HG02571 (cell line): ENCODE measurements around the gene TSSK2.

Experiments used
- ATAC-seq: cut with Tn5 transposase; IDR thresholded peaks from one replicate; pipeline ENCODE4 v1.9.1; 2021; ENCODE audit warnings: mild to moderate bottlenecking, moderate library complexity; ENCODE audit not compliant: unreplicated experiment

The TSSK2 gene

DNA sequence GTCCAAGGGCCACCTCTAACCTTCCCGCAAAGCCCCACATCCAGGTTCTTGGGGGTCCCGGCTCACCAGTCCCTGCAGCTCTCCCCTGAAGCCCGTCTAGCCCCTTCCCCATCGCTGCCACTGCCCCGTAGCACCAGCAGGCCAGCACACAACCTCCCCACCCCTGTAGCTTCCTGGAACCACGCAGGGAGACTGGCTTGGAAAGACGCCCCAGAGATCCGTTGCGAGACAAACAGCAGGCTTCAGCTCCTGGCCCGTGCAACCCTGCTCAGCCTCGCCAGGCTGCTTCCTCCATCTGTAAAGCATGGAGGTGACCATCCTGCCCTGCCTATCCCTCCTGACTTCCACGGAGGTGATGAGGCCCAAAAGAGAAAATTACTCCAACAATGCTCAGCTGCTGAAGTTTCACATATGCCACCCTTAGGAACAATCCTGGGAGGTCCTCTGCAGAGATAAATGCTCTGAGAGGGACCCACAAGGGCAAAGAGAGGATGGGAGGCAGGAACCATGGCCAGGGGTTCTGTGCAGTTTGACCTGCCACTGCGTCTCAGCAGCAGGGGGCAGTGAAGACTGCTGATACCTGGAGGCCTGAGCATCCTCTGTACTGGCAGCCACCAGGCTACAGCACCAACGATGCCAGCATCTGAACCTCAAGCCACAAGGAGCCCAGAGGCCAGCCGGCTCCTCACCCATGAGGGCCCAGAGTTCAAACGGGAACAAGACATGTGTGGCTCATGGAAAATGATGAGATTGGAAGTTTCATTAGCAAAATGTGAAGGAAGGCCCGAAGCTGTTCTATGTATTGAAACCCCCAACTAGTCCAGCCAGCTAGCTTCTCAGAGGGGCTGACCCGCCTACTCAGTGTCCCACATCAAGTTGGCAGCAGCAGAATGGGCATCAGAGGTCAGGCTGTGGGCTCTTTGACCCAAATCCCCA lies 25.0 kb upstream of the TSSK2 start:
- no peak for ATAC-seq

DNA sequence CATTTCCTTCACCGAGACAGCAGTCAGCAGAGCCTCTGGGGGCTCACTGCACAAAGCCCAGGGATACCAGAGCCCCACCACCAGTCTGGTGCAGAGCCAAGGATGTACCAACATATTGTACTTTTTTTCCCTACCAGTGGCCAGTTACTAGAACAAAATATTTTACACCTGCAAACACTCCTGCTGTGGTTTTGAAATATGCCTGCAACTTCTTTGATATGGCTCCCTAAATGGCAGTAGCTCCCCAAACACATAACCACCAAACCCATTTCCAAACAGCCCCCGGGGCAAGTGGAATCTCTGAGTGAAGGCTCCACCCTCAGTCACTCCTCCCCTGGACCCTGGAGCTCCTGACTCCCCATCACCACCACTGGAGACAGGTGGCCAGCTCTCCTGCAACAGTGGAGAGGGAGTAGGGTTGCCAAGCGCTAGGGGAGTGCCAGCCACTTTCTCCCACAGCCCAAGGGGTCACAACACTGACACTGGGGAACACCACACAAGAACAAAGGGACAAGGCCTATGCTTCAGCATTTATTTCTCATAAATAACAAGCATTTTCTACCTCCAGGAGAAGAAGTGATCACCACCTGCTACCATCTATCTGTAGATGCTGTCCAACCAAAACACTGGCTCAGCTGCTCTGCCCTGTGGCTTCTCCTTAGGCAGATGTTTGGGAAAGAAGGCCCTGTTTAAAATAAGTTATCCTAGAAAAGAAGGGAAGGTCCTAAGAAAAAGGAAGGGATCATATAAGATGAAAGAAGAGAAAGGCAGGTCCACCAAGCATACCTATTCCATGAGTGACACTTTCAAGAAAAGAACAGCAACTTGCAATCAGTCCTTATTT lies 24.0 kb upstream of the TSSK2 start:
- no peak for ATAC-seq

DNA sequence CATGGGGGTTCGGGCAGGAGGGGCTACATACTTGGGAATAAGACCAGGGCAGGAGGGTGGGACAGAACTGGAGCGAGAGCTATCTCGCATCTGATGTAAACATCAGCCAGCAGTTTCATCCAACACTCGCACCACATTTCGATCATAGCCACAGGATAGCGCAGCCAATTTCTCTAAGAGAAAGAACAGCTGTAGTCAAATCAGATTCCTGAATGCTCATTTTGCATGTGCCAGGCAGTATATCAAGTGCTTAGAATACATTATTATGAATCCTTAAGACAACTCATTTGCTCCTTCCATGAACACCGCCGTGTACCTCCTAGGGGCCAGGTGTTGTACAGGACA lies 23.4 kb upstream of the TSSK2 start:
- no peak for ATAC-seq

DNA sequence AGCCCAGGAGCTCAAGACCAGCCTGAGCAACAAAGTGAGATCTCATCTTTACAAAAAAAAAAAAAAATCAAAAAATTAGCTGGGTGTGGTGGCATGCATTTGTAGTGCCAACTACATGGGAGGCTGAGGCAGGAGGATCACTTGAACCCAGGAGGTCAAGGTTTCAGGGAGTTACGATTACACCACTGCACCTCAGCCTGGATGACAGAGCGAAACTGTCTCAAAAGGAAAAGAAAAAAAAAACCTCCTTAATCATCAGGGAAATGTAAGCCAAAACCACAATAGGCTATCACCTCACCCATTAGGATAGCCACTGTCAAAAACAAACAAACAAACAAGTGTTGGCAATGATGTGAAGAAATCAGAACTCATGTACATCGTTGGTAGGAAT lies 22.3 kb upstream of the TSSK2 start:
- no peak for ATAC-seq

DNA sequence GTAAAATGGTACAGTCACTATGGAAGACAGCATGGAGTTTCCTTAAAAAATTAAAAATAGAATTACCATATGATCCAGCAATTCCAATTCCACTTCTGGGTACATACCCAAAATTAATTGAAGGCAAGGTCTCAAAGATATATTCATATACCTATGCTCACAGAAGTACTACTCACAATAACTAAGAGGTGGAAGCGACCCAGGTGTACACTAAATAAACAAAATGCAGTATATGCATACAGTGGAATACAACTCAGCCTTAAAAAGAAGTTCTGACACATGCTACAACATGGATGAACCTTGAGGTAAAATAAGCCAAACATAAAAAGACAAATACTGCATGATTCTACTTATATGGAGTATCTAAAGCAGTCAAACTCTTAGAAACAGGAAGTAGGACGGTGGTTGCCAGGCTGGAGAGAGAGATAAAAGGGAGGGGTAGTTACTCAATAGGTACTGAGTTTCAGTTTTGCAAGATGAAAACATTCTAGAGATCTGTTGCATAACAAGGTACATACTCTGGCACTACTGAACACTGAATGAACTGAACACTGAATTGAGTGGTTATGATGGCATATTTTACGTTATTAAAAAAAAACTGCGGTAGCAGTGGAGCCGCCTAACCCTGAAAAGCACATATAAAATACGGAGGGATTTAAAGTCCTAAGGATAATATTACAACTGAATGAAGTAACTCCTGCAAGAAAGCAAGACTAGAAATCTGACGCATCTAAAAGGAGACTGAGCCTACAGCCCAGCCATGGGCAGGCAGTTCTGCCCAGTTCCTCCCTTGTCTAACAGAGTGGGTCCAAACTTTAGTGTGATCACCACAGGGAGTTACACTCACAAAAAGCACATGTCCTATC lies 21.7 kb upstream of the TSSK2 start:
- ATAC-seq, result peak; percentile 80

DNA sequence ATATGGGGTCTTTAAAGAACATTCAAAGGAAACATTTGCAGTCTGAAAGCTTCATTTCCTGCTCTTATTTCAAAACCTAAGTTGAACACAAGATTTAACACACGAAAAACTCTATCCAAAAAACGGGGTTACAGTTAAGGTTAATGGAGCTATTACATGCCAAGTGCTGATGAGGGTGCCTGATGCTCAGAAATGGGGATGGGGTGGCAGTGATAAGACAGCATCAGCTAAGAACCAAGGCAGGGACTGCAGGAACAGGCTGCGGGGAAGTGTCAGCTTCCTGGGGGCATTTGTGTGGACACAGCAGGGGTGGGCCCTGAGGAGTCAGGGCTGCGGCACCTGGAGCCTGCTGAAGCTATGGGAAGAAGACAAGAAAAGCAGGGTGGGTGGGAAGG lies 21.0 kb upstream of the TSSK2 start:
- ATAC-seq, result no peak

DNA sequence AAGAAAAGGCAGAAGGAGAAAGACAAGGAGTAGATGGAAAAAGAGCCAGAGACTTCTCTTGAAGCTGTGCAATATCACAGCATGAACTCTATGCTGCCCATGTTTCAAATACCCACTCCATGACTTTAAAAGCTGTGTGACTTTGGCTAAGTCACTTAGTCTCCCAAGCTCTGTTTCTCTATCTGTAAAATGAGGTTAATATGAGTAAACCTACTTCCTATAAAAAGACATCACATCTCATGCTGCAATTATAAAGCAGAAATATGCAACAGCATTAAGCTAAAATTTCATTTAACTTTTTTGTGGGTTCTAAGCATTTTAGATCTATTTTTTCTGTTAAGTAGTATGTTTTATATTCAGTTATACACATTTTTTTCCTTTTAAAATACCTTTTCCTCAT lies 20.5 kb upstream of the TSSK2 start:
- ATAC-seq, result no peak

DNA sequence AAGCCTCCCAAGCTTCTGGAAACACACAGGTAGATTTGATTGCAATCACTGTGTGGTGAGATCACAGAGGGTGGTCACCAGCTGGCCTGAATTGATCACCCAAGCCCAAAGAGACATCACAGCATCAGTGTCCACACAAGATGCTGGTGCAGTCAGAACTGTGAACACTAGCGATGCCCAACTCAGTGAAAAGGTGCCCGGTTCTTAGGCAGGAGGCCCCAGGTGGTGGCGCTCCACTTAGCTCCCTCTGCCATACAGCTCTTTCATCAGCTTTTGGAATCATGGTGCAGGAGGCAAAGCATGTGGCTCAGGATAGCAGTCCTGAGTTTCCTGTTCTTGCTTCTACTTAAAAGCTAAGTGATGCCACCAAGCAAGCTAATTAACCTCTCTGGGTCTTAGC lies 20.0 kb upstream of the TSSK2 start:
- ATAC-seq, result no peak

DNA sequence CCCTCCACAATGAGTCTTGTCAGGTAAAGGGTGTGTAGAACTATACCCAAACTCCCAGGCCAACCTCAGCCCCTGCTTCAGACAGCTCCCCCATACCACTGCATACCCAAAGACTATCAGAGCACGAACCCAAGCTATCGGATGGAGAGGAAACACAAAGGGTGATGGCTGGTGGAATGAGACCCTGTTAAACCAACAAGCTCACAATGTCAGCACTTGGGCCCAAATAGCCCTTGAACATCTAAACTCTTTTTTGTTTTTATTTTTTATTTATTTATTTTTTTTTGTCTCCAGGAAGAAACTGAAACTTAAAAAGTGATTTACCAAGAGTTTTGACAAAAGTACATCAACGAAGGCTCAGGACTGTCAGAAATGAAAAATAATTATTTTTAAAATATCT lies 19.5 kb upstream of the TSSK2 start:
- ATAC-seq, result no peak

DNA sequence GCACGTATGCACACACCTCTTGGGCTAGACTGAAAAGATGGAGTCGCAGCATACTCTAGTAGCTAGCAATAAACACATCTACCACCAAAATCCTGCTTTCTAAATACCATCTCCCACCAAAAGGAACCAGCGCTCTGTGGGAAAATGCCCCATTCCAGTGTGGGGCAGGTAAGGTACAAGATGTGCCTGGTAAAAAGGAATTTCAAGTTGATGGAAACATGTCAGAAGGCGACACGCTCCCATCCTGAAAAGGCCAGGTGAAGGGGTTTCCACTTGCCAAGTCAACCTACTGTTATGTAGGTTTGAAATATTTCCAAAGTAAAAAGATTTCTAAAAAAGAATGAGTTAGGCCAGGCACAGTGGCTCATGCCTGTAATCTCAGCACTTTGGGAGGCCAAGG lies 17.7 kb upstream of the TSSK2 start:
- ATAC-seq, result no peak

DNA sequence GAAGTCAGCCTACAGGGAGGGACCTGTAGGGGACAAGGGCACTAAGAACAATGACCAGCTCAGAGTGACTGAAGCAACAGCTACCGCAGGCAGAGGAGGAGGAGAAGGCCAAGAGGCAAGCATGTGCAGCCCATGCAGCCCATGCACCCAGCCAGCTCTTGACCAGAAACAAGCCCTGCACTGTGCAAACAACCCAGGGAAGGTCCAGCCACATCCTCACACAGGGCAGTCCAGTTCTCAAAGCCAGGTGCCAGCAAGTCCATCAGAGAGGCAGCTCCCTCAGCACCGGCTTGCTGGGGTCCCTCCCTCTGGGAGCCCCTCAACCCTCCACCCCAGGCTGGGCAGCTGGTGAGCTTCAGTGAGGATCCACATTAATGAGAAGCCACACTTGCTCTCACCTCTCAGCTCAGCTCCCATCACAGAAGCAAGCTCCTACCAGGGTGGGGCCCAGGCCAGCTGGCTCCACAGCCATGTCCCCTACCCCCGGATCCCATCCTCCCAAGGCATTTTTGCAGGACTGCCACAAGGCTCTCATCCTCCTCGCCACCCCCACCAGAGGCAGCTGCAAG lies 16.0 kb upstream of the TSSK2 start:
- no peak for ATAC-seq

DNA sequence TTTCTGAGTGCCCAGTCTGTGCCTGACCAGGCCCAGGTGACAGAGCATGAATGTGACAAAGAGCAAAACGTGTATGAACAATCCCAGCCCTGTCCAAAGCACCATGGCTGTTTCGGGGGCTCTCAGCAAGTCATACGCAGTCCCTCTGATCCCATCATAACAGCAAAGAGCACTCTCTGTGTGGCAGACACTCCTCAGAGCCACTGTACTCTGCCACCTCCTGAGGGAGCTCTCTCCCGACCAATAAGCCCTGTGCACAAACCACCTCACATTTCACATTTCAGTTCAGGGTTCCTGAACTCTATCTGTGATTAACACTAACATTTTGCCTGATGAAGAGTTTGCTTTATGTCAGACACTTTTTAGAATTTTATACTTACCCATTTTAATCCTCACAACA lies 15.5 kb upstream of the TSSK2 start:
- ATAC-seq, result no peak

DNA sequence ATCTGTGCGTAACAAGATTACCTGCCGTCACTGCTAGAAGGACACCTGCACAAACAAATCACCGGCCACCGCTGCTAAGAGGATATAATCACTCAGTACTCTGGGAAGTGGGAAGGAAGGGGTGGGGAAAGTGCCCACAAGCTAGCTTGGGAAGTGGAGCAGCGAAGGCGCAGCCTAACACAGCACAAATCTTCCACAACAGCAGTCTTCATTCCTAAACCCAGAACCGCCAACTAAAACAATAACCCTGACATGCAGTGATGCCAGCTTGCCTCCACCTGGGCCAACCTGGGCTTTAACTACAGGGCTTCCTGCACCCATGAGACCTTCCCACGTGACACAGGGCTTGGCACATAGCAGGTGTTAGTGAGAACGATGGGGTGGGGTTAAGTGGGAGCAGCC lies 14.0 kb upstream of the TSSK2 start:
- no peak for ATAC-seq

DNA sequence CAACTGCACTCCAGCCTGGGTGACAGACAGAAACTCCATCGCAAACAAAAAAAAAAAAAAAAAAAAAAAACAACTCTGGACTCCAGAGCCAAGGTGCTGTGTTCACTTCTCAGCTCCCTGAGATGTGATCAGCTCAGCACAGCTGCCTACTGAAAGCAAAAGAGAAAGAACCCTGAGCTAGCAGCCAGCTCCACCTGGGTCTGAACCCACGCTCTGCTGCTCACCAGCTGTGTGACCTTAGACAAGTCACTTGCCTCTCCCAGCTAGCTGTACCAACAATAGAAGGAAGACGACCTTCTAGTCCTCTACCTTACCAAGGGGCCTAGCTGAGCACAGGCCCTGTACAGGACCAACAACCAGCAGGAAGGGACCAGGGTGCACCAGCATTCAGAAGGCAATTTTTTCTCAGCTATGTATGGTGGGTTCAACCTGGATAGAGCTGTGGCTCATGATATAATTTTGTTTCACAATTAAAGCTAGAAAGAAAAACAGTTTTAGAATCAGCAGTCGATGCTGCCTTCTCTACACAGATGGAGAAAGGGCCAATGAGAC lies 12.7 kb upstream of the TSSK2 start:
- no peak for ATAC-seq

DNA sequence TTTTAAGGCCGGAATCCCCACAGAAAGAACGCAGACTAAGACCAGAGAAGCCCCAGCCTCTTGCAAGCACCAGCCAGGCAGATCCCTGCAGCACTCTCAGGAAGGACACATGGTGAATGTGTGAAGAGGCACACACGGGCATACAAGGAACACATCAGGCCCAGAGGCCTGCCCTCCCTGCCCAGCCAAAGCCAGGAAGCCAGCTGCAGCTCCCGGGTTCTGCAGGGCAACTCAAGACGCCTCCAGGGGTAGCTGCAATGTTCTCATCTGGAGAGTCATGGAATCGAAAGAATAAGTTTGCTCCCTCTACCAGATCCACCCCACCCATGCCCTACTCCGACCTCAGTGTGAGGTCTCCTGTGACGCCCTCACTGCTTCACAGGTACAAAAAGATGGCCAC lies 11.2 kb upstream of the TSSK2 start:
- ATAC-seq, result no peak

DNA sequence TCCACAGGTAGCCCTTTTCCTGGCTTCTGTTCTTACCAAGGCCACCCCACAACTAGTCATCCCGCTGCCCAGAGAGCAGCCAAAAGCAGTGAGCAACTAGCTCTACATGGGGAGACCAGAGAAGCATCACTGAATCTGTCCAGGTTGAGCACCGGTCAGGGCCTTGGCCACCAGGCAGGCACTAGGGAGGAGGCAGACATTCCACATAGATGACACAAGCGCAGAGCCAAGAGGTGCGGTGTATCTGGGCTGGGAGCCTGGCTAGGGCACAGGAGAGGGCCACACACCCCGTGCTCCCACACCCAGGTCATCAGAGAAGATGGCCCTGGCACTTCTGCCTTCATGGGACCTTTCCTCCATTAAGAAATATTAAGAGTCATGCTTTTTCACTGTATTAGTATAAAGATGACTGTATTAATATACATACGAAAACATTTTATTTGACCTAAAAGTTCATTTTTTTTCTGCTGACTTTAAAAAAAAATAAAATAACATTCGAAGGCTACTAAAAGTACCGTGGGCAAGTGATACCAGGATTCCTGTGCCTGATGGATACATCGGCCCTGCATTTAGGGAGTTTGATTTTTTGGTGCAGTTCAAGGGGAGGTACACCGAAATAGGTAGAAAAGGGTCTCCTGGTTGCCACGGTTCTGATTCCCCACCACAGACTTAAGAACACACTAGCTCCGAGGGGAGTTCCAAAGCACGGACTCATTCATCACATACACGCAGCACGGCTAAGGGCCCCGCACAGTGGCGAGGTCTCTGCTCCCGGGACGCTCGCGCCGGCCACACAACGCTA lies 10.1 kb upstream of the TSSK2 start:
- peak; percentile 2 for ATAC-seq

DNA sequence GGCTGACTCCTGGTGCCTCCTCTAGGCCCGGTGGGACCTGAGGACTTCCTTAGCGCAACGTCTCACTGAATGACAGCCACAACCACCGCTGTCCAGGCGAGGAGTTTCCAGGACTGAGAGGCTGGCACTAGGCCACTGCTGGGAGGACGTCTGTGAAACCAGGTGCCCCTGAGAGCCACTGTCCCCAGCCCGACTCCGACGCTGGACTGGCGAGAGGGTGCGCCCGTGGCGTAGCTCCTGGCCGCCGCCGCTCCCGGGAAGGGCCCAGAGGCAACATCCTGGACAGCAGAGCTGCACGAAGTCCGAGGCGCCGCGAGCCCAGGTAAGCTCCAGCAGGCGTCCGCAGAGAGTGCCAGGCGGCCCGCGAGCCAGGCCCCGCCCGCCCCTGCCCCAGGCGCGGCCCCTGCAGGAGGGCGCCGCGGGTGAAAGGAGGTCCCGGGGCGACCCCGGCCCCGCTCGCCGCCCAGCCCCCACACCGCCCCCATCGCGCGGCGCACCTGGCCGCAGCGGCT lies 9.4 kb upstream of the TSSK2 start:
- ATAC-seq, result peak; percentile 18

DNA sequence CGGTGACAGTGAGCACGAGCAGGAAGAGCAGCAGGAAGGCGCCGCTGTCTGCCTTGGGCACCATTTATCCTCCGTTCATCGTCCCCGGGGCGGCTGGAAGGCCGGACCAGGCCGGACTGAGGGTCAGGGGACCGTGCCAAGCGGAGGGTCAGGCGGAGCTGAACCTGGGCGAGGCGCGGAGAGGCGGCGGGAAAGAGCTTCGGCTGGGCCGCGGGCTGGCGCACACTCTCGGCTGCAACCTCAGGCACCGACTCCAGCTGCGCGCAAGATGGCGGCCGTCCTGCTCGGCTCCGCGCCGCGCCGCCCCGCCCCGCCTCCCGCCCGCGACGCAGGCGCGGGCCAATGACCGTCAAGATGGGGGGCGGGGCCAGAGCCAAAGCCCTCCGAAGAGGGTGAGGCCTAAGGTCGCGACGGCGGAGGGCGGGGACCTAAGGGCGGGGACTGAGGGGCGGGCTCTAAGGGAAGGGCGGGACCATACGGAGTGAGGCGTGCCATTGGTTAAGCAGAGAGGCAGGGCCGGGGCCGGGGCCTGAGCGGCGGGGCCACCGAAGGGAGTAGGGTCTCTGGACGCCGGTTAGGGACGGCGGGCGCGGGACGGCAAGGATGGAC lies 8.9 kb upstream of the TSSK2 start, which contains the start of gene DGCR2:
TSS of gene DGCR2 (minus strand) at position 270 of the 609 bp plus-strand sequence. CDS start at position 64, 206 bp downstream.
- ATAC-seq, result peak; percentile 85
